ENCODE measurements around the gene GPR84.

Gene GPR84

DNA sequence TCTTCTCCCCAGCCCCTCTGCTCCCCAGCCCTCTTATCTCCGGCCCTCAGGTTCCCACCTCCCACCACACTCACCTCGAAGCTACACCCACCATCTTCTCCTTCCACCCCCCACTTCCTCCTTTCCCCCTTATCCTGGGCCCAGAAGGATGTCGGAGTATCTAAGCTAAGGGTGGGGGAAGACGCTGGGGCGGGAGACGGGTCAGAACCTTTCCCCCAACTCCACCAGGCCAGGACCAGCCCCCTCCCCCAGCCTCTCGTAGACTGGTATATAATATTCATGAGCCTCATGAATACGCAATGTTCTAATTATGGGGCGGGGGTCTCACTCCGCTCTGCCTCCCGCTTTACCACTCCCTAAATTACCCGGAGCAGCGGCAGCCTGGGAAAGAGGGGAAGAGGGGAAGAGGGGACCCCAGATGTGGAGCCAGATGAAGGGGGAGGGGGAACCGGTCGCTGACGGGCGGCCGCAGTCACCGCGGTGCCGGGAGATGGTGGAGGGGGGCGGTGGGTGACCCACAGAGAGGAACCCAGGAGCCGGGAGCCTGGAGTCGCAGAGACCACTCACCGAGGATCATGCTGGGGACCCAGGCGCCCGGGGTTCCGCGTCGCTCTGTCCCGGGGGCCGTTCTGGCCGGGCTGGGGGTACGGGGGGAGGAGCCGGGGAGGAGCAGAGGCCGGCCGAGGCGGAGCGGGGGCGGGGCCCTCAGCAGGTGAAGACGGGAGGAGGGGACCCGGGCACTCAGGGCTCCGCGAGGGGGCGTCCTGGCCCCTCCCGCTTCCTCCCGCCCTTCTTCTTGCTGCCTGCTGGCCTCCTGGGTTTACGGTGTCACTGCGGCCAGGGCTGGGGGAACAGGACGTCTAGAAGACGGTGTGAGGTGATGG lies 26.6 kb upstream of the GPR84 start:
- DNase-seq, result peak; percentile 88

DNA sequence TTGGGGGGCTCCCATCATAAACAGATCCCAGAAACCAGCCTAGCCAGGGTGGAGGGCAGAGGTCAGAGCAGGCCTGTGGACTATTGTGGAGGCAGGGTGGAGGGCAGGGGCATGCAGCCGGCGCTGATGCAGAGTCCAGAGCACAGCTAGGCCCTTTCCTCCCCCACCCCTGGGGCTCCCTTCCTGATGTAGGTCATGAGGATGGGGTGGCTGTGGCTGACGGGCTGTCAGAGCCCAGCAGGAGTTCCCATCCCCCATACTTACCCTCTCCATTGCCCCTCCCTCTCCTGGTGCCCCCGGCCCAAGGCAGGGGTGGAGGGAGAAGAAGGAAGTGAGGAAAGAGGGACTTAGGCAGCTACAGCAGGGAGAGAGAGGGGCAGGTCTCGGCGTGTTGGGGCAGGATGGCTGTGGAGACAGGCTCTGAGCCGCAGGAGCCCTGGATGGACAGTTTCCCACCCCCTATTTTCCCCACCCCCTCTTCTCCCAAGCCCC lies 25.9 kb upstream of the GPR84 start:
- DNase-seq, result no peak

DNA sequence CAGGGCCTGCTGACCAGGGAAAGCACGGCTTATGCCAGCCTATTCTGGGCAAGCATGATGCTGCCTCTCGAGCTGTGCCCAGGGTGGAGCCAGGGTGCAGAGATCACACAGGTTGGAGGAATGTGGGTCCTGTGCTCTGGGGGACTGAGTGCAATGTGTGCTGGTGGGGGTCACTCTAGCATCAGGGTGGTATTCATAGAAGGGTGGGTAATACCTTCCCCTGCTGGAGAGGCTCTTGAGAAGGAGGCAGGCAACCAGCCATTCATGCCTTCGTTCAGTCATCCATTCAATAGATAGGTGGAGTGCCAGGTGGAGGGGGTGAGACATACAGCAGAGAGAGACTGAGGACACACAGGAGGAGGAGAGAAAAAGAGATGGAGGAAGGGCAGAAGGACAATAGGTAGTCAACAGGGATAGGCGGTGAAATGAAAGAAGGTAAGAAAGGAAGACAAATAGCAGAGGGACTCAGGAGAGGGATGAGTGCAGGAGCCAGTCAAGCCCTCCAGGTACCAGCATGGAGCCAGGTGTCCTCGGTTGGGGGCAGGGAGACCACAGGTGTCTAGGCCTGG lies 25.4 kb upstream of the GPR84 start:
- no peak for DNase-seq

DNA sequence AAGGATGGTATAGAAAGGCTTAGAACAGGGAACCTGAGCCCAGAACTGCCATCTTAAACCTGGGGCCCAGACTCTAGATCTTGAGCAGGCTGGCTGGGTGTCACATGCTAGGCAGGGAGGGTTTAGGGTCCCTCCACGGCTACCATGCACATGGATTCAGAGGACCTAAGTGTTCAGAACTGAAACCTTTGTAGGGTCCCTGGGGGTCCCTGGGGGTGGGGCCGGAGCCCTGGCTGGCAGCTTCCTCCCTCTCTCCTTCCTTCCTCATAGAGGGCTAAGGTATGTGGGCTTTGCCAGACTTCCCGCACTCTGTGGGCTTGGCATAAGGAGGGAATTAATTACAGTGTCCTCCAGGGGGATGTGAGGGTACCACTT lies 24.8 kb upstream of the GPR84 start:
- DNase-seq, result no peak

DNA sequence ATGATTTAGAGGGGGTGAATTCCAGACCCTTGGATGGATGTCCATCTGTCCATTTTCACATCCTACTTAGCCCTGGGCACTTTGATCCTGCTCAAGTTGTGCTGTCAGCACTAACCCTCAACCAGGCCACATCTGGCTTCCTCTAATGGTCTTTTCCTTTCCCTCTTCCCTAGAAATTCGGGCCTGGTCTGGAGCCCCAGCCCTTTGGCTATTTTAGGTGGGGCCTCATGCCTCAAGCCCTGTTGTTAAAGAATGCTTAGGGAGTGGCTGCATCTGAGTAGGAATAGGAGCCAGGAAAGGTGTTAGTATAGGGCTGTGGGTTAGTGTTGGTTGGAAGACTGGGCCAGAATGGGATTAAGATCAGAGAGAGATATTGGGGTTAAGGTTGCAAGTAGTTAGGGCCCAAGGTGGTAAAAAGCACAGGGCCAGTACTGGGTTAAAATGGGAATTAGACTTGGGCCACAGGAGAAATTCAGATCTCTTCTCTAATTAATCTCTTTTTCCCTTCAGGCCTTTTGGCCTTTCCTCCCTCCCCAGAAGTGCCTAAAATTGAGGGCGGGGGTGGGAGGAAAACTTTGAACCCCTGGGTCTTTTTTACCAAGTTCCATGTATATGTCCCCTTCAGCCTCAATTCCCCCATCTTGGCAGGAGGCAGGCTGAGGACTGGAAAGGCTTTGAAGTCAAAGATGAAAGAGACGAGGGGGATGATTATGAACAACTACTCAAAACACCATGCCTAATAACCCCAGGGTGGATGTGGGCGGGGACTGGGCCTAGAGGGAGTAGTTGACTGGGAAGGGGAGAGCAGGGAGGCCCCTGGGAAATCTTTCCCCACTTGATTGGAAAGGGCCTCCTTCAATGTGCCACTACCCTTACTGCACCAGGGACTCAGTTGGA lies 24.2 kb upstream of the GPR84 start:
- no peak for DNase-seq

DNA sequence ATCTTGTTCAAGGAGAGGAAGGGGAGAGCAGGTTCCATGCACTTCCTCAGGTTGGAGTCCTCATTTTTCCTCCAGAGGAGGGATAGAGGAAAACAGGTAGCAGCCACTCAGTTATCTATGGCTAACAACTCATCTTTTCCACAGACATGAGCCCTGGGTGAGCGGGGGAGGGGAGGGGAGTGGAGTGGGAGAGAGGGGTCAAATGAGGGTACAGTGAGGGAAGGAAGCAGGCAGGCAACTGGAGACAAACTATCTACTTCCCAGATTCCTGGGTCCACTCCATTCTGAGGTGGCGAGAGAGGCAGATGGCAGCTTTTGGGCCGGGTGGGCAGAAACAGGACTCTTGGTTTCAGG lies 22.8 kb upstream of the GPR84 start:
- no peak for DNase-seq

DNA sequence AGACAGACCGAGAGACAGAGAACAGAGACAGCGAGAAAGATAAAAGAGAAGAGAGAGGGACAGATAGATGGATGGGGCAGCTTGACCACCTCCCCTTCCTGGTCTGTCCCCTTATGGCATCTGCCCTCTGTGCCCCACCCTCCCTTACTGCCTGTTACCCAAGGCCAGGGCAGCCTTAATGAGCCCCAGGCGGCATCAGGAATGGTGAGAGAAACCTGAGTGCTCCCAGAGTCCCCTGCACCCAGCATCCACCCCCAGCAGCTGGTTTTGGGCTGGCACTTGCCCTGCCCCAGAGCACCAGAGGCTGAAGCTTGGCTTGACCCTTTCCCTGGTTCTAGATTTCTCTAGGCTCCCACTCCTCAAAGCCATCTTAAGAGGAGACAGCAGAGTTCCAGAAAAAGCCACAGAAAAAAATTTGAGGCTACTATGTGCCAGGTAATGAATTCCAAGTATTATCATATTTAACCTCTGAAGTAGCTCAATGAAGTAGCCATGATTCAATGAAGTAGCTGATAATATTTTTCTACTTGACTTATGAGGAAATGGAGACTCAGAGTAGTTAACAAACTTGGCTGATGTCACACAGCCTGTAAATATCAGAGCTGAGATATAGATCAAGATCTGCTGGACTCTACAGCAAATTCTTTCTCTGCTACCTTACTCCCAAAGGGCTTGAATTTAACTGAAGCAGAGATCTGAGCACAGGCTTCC lies 22.3 kb upstream of the GPR84 start:
- no peak for DNase-seq

DNA sequence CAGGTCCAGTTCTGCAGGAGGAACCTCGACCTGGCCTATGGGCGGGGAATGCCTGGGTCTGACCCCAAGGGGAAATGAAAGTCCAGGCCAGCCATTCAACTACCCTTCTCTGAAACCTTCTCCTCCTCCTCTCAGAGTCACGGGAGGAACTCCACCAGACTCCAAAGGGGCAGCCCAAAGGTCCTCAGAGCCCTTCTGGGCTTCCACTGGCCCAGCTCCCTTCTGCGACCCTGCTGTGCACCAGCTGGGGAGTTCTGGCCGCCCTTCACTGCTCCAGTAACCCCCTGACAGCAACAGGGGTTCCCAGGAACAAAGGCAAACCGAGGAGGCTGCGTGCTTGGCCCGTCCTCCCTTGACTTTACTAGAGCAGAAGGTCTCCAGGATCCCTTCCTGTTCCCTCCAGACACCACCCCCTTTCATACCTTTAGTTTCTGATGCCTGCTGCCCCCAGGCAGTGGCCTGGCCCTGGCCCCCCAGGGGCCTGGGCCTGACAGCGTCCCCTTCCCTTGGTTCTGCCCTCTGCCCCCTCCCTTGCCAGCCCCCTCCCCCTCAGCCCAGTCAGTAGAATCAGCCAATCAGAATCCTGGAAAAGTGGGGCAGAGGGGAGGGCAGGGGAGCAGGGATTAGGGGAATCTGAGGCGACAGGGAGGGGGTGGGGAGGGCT lies 21.1 kb upstream of the GPR84 start:
- DNase-seq, result no peak

DNA sequence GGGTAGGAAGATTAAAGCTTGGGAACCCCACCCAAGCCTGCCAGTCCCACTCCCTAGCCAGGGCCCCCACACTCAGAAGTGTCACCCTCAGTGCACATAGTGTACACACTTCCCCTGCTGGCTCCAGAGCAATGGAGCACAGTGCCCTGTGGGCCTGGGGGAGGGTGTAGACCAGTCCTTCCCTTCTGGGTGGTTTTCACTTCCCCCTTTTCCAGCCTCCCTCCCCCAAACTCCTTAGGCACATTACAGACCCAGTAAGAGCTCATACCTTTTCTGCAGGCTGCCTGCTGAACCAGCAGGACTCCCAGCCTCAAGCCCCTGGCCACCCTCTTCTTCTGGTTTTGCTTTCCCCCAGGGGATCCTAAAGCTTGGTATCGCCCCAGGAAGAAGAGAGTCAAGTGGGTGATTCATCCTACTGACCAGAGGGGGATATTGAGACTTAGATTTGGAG lies 20.3 kb upstream of the GPR84 start, which contains the start of gene ZNF385A:
TSS of gene ZNF385A (minus strand) at position 143 of the 451 bp plus-strand sequence. CDS start 219 bp downstream, outside the sequence.
- peak; percentile 81 for DNase-seq

DNA sequence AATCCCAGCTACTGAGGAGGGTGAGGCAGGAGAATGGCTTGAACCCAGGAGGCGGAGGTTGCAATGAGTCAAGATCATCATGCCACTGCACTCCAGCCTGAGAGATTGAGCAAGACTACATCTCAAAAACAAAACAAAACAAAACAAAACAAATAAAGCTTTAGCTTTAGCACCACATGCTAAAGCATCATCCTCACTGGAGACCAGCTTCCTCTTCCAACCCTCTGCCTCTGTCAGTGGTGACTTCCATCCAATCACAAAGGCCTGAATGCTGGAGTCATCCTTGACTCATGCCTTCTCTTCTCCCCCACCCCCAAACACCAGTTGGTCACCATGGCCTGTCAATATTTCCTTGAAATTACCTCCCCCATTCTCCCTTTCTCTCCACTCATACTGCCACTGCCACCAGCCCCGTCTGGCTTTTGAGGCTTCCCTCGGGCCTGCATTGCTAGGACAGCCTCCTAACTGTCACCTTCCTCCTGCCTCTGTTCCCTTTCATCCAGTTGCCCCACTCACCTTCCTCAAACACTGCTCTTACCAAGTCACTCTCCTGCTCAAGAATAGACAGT lies 18.8 kb upstream of the GPR84 start:
- DNase-seq, result peak; percentile 60

DNA sequence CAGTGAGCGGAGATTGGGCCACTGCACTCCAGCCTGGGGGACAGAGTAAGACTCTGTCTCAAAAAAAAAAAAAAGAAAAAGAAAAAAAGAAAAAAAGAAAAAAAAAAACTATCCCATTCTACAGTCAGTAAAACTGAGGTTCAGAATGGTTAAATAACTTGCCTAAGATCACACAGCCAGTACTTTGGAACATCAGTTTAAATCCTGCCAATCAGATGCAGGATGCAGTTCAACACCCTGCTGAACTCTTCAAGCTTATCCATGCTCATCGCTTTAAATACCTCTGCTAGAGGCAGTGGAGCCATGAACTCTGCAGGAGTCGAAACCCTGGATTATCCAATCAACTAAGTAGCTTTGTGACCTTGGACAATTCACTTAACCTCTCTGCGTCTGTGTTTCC lies 16.9 kb upstream of the GPR84 start:
- DNase-seq, result no peak

DNA sequence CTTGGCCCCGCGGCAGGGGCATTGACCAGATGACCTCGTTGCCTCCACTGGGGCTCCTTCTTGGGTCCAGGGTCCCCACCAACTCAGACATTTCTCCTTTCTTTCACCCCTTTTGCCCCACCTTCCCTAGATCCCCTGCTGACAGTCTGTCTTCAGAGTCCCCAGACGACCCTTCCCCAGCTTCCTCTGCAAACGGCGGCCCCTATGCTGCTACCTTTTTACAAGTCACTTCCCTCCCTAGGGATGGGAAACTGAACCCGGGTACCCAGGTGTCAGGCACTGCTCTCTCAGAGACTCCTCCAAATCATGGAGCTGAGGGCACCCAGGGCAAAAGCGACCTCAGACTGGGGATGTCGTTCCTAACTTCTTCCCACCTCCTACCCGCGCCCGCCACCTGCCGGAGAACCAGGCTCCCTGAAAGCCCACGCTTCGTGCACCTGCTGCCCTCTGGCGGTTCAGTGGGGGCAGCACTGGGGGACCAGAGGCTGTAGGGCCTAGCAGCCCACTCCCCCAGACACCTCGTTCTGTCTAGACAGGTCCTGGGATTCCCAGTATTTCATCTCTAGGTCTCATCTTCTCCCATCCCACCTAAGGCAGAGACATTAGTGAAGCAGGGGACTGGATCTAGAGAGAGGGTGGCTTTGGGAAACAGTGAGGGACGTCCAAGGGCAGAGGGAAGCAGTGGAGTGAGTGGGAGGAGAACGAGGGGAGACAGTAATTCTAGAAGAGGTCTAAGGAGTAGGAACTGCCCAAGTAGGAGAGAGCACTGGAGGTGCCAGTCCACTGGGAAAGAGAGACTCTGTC lies 15.3 kb upstream of the GPR84 start:
- peak; percentile 95 for DNase-seq

DNA sequence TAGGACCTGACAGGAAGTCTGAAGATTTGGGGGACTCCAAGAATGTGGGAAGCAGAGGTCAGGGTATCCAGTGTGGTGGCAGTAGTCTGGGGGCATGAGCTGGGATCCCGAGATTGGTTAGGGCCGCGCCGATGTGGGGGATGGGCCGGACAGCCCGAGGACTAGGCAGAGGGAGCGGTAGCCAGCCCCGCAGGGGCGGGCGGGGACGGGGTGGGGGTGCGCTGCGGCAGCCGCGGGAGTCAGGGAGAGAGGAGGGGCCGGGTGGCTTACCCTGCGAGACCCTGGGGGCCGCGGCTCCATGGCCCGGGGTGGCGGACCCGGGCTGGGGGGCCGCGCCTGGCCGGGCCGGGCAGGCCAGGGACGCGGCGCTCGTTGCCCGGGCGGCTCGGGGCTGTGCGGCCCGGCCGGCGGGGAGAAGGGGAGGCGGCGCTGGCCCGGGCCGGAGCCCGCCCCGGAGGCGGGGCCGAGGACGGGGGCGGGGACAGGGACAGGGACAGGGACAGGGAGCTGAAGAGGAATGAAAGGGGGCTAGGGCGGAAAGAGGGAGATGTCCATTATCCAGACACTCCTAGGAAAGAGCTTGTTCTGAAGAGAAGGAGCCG lies 14.6 kb upstream of the GPR84 start:
- no peak for DNase-seq

DNA sequence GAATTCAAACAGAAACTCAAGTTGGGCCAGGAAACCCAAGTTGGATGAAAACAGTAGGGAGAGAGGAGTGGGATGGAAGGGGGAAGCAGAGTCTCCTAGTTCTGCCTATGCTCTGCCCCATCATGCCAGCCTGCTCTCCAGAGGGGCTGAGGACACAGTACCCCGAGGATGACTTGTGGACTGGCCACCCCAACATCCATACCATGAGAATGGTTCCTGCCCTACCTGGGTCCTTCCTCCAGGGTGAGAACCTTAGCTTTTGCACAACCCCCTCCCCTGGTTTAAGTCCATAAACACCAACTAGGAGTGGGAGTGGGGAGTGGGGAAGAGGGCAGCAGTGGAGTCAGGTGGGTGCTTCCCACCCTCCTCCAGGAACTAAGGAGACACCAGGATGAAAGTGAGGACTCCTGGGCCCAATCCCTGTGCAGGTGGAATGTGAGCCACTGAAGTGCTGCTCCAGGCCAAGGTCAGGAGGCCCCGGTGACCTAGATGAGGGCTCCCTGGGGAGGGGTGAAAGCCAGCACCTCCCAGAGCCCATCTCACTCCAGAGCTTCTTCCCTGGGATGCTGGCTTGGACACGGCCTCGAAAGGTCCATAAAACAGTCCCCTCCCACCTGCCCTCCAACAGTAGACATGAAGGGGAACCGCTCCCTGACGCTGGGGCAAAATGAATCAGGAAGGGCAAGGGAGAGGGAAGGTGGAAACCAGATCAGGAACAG lies 13.7 kb upstream of the GPR84 start:
- no peak for DNase-seq

DNA sequence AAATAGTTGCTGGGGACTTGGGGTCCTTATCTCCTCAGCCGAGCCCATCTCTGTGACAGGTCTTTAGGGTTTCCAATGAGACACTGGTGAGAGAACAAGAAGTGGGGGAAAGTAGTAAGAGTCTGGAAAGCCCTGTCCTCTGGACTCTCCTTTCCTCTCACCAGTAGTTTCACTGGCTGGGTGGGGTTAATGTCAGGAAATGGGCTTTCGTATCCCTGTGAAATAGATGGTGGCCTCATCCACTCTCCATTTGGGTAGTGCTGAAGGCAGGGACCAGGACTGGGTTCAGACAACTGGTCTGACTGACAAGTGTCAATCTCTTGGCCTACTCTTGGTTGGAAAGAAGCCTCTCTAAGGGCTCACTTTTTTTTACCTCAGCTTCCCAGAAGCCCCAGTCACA lies 12.7 kb upstream of the GPR84 start:
- DNase-seq, result no peak

DNA sequence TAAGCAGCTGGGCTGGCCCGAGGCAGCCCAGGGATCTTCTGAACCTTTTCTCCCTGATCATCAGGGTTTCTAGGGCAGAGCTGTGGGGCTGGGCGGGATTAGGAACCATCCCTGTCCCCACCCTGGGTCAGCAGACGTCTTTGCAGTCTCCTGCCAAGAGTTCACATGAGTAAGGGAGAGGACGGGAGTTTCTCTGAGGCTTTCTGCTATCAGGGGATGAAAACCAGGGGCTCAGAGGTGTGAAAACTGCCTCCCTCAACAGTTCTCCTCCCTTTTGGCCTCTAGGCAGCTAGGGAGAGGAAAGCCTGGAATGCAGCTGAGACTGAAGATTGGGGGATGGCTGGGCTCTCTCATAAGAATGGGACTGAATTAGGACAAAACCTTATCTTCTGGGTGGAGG lies 12.3 kb upstream of the GPR84 start:
- no peak for DNase-seq

DNA sequence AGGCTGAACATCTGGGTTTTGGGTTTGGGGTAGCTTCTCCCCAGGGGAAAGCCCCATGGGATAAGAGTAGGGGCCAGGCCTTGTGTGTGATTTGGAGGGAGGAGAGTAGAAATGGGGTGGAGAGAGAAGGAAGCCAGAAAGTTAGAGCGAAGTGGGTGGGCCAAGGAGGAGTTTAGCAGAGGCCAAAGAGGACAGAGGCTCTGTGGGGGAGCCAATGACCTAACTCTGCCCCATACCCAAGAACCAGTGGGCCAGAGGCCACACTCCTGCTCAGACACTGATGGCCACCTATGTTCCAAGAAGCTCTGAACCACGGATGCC lies 10.9 kb upstream of the GPR84 start:
- DNase-seq, result no peak

DNA sequence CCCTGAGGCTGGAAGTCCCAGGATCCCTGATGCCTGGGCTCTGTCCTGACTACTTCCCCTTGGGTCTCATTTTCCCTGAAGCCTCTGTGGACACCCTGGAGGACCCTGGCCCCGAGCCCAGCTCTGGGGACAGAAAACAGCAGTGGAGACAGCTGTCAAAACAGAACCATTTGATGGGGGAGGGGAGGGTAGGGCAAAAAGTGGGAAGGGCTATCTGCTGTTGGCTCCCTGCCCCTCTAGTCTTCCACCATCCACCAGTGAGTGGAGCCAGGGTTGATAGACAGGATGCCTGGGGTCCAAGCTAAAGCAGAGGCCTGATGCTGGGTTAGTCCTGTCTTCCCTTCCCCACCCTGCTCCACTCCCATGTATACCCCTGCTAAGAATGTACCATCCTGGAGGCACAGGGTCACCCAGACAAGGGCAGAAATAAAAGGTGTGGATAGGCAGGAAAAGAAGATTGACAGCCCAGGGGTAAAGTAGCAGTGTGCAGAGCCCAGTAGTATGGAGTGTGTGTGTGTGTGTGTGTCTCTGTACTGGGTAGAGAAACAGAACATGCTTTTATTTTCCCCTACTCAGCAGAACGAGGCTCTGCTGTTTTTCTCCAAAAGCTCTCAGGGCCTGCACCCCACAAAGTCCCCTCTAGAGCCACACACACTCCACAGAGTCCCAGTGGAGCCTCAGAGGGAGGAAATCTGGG lies 10.4 kb upstream of the GPR84 start:
- no peak for DNase-seq

Measured in hematopoietic multipotent progenitor cell treated with erythropoietin and hydrocortisone succinate and interleukin-3 and kit ligand, for 4 days (in vitro differentiated cells).